A549 treated with AZD9567 at 1 μM for 4 hours (cell line): ENCODE results near the gene SPSB1. TPM values are rescaled to one million over a fixed set of nuclear protein-coding genes. Genes with fewer than 3 reads are reported as not detected.

Source experiments
- total RNA-seq: library from RNA; stranded (reverse); fragments of 200-300 nt; extraction: Qiagen RNA extraction; gene quantifications from 5 replicates; pipeline ENCODE4 v1.2.3, GENCODE V29; 2022; ENCODE audit not compliant: insufficient read depth

SPSB1 gene
- total RNA-seq = 28.2 to 34.0 TPM (median 31.6 TPM) in 5 replicates

GRCh38 chr1:9292361-9293240 lies at the start of gene SPSB1:
SPSB1 (plus strand) TSS chr1:9292894; CDS start chr1:9355892, 62,998 bp downstream.

Other genes starting within 250 kb of the SPSB1 start
- gene SLC2A5, start 223.3 kb upstream of the SPSB1 start, total RNA-seq = 0.10 to 0.31 TPM (median 0.16 TPM) in 4 of 5 replicates, not detected in the other
- gene GPR157, start 163.8 kb upstream of the SPSB1 start, total RNA-seq = 3.3 to 7.8 TPM (median 5.9 TPM) in 5 replicates
- gene H6PD, start 58.1 kb upstream of the SPSB1 start, total RNA-seq = 5.5 to 7.9 TPM (median 6.9 TPM) in 5 replicates
- gene SLC25A33, start 246.6 kb downstream of the SPSB1 start, total RNA-seq = 2.5 to 3.5 TPM (median 3.4 TPM) in 5 replicates